ENCODE results near the gene BORCS5. TPM values are rescaled to one million over a fixed set of nuclear protein-coding genes. Genes with fewer than 3 reads are reported as not detected.

BORCS5 gene
- total and polyA plus RNA-seq, 10 donors, result 3.3 to 25.9 (median 14.9) TPM

DNA sequence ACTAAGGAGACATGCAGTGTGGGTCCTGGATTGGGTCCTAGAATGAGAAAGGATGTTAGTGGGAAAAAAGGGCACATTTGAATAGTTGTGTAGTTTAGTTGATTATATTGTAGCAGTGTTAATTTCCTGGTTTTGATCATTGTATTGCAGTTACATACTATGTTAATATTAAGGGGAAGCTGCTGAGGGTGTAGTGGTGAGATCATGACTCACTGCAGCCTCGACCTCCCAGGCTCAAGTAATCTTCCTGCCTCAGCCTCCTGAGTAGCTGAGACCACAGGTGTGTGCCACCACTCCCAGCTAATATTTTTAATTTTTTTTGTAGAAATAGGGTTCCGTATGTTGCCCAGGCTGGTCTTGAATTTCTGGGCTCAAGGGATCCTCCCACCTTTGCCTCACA is 21.7 kb downstream of the BORCS5 start:
- no peak for DNase-seq
- Histone ChIP-seq H3K27me3 (replicated peaks in 1 of 7) (no peaks in the 10 kb centered on the region), H3K36me3 (peaks cover 0 to 16% (median 0%) of the 10 kb centered on the region in 6 donors), H3K9me3 (no peaks in the 10 kb centered on the region), H3K27ac (peak overlapping the region in 2 of 8 donors; percentile 72 to 77), H3K4me3 (no peak overlapping the region), H3K4me1 (peaks cover 0 to 58% (median 16%) of the 10 kb centered on the region in 6 donors)
- TF ChIP-seq, protein P1, sequence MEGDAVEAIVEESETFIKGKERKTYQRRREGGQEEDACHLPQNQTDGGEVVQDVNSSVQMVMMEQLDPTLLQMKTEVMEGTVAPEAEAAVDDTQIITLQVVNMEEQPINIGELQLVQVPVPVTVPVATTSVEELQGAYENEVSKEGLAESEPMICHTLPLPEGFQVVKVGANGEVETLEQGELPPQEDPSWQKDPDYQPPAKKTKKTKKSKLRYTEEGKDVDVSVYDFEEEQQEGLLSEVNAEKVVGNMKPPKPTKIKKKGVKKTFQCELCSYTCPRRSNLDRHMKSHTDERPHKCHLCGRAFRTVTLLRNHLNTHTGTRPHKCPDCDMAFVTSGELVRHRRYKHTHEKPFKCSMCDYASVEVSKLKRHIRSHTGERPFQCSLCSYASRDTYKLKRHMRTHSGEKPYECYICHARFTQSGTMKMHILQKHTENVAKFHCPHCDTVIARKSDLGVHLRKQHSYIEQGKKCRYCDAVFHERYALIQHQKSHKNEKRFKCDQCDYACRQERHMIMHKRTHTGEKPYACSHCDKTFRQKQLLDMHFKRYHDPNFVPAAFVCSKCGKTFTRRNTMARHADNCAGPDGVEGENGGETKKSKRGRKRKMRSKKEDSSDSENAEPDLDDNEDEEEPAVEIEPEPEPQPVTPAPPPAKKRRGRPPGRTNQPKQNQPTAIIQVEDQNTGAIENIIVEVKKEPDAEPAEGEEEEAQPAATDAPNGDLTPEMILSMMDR (IDR thresholded peaks at IDR 0.05 in 8 of 11, conservative IDR thresholded peaks at IDR 0.05 in 3 of 11), result no peak
- no peak for TF ChIP-seq POLR2AphosphoS5 (IDR thresholded peaks at IDR 0.05)
- no peak for TF ChIP-seq POLR2A (IDR thresholded peaks at IDR 0.05)
- intact Hi-C loops (cut with DNase I; ENCODE audit: low total_unique reads), result loop anchor here (5.0 to 10.0 kb wide), 2 partner anchors 184 to 356 kb away; partner anchors contain the start of gene DUSP16
- 65 to 88% (median 71%) methylated on average over 2 of the region's 2 CpGs for WGBS, 5 donors

- Histone ChIP-seq H3K36me3 (peaks cover 0 to 13% (median 0%) of the 10 kb centered on the region in 6 donors), H3K9me3 (no peaks in the 10 kb centered on the region), H3K4me3 (no peak overlapping the region), H3K27me3 (replicated peaks in 1 of 7) (no peaks in the 10 kb centered on the region), H3K4me1 (peaks cover 0 to 73% (median 22%) of the 10 kb centered on the region in 6 donors), H3K27ac (peak overlapping the region in 7 of 8 donors; percentile 53 to 77 (median 69))
- intact Hi-C loops (cut with DNase I; ENCODE audit: low total_unique reads), result loop anchor here (5.0 to 10.0 kb wide), 2 partner anchors 182 to 355 kb away; partner anchors contain the start of gene DUSP16
- WGBS, 5 donors, result 48 to 57% (median 50%) methylated on average over 4 of the region's 4 CpGs
- TF ChIP-seq POLR2AphosphoS5 (IDR thresholded peaks at IDR 0.05) (no peak), POLR2A (IDR thresholded peaks at IDR 0.05) (no peak)
- TF ChIP-seq, protein P1 (IDR thresholded peaks at IDR 0.05 in 8 of 11, conservative IDR thresholded peaks at IDR 0.05 in 3 of 11), result no peak
- no peak for DNase-seq
These were observed 23.2 kb downstream of the BORCS5 start for GRCh38 chr12:12379831-12380730.

- no peaks in the 10 kb centered on the region for H3K27me3 ChIP-seq (replicated peaks in 1 of 7)
- H3K36me3 ChIP-seq, result peaks cover 0 to 14% (median 0%) of the 10 kb centered on the region in 6 donors
- intact Hi-C loops (cut with DNase I; ENCODE audit: low total_unique reads), result no loop called here
- H3K9me3 ChIP-seq, result no peaks in the 10 kb centered on the region
- peaks cover 0 to 83% (median 27%) of the 10 kb centered on the region in 6 donors for H3K4me1 ChIP-seq
- no peak overlapping the region for H3K4me3 ChIP-seq
- 94 to 98% (median 96%) methylated on average over 6 of the region's 6 CpGs for WGBS, 5 donors
- TF ChIP-seq POLR2A (IDR thresholded peaks at IDR 0.05), result no peak
- TF ChIP-seq, protein P1 (IDR thresholded peaks at IDR 0.05 in 8 of 11, conservative IDR thresholded peaks at IDR 0.05 in 3 of 11), result no peak
- TF ChIP-seq POLR2AphosphoS5 (IDR thresholded peaks at IDR 0.05), result no peak
- peak overlapping the region in 2 of 8 donors; percentile 72 to 77 for H3K27ac ChIP-seq
- no peak for DNase-seq
These were observed 24.2 kb downstream of the BORCS5 start for GRCh38 chr12:12380949-12381593.
